Bronchial epithelial cell (primary cell): ENCODE data around the gene SCAF1. TPM values are rescaled to one million over a fixed set of nuclear protein-coding genes. Genes with fewer than 3 reads are reported as not detected.

Experiments used
- DNase-seq: peaks from one replicate; pipeline ENCODE4 v3.0.0-alpha.2; 2010; ENCODE audit warnings: low read depth
- FAIRE-seq: peaks from 2 replicates; lab custom pipeline; 2011; peaks lifted over from hg19 to GRCh38; lab: Jason Lieb, UNC
- H3K27me3 ChIP-seq: 2 replicates; pipeline ENCODE4 v1.5.1; 2011; ENCODE audit warnings: low read length; ENCODE audit not compliant: control insufficient read depth, insufficient read depth
- H3K36me3 ChIP-seq: 2 replicates; pipeline ENCODE4 v1.5.1; 2011; ENCODE audit warnings: low read length; ENCODE audit not compliant: control insufficient read depth, insufficient read depth
- H3K4me3 ChIP-seq: 2 replicates; pipeline ENCODE4 v1.5.1; 2011; ENCODE audit warnings: mild to moderate bottlenecking, low read depth, low read length, control low read depth
- CTCF ChIP-seq: IDR thresholded peaks from 2 replicates; pipeline ENCODE4 v1.5.1; 2011; ENCODE audit warnings: mild to moderate bottlenecking, moderate library complexity, low read length, control low read depth, inconsistent platforms; ENCODE audit not compliant: insufficient read depth, severe bottlenecking
- total RNA-seq: library from RNA; depleted of rRNA; stranded (reverse); fragments of >200 nt; gene quantifications from 2 replicates; pipeline ENCODE4 v1.2.1, GENCODE V29; 2014

Gene SCAF1
- total RNA-seq, 1 donor from 2014 or later = 5.5 TPM

DNA sequence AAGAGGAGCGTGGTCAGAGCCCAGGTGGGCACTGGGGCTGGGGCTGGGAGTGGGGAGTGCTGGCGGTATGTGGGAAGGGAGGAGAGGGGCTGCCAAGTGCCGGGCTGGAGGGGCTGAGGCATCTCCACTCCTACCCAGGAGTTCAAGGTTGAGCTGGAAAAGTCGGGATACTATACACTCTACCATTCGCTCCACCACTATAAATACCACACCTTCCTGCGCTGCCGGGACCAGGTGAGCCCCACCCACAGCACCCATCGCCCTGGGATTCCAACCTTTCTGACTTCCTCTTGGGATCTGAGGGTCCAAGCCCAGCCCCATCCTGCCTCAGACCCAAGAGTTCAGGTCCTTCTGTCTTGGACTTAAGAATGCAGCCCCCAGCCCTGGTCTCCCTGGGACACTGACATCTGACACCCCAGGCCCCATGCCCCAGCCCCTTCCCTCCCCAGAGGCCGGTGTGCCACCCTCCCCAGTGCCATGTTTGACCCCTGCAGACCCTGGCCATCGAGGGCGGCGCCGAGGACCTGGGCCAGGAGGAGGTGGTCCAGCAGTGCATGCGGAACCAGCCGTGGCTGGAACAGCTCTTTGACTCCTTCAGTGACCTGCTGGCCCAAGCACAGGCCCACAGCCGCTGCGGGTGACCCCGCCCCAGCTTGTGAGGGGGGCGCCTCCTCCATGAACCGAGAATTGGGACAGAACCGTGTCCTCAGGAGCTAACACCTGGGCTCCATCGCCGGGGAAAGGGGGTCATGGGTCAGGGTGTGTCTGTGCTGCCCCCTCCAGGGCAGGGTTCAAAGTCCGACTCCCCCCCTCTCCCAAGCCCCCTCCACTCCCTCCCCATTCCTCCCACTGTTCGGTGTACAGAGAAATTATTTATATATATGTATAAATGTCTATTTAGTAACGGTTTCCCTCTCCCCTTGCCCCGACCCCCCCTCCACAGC, 16.8 kb upstream of the SCAF1 start:
- Histone ChIP-seq H3K27me3 (no peaks in the 10 kb centered on the region), H3K4me3 (no peak overlapping the region), H3K36me3 (peaks cover 7% of the 10 kb centered on the region)
- DNase-seq (no peak), FAIRE-seq (no peak)
- no peak for TF ChIP-seq CTCF

DNA sequence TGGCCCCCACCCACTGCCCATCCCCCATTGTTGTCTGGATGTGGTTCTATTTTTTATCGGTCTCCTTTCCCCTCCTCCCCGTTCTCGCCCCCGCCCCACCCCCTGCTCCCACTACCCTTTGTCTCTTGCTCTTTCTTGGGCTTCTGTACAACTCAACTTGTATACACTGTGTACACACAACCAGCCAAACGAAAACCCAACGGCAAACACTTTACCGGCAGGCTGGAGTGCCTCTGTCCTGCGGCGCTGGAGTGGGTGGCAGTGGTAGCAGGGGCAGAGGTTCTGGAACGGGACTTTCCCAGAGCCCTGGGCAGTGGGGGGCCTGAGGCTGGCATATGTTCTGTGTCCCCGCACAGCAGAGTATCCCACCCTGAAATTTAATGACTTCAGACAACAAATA, 15.8 kb upstream of the SCAF1 start:
- peaks cover 7% of the 10 kb centered on the region for H3K36me3 ChIP-seq
- H3K27me3 ChIP-seq = no peaks in the 10 kb centered on the region
- H3K4me3 ChIP-seq = no peak overlapping the region
- no peak for TF ChIP-seq CTCF
- DNase-seq (no peak), FAIRE-seq (no peak)

DNA sequence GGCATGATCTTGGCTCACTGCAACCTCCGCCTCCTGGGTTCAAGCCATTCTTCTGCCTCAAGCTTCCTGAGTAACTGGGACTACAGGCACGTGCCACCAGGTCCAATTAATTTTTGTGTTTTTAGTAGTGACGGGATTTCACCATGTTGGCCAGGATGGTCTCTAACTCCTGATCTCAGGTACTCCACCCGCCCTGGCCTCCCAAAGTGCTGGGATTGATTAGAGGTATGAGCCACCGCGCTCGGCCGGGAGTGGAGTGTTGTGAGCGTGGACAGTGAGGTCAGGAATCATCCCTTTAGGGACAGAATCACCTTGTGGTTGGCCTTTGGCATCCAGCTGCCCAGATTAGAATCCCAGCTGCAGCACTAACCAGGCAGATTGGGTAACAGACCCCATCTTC, 12.3 kb upstream of the SCAF1 start:
- FAIRE-seq = no peak
- TF ChIP-seq CTCF = no peak
- Histone ChIP-seq H3K36me3 (peaks cover 4% of the 10 kb centered on the region), H3K4me3 (no peak overlapping the region), H3K27me3 (no peaks in the 10 kb centered on the region)
- DNase-seq = no peak

DNA sequence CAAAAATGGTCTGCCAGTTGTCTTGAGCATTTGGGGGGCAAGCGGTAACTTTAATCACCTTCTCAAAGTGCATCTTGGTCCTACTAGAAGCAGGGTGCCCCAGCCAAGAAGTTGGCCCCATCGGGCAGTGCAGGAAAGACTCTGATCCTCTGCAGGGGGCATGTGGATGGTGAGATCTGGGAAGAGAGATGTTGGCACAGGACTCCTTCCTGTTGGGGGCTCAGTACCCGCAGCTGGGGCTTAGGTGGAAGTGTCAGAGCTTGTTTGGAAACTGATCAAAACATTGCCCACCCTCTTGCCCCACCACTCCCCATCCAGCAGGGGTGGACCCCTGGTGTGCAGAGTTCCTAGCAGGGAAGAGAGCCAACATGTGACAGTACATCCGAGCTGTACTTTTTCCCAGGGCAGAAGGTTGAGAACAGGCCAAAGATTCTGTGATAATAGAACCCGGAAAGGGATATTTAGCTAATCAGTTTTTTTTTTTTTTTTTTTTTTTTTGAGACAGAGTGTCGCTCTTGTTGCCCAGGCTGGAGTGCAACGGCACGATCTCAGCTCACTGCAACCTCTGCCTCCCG, 10.9 kb upstream of the SCAF1 start:
- TF ChIP-seq CTCF = no peak
- H3K27me3 ChIP-seq = no peaks in the 10 kb centered on the region
- no peak overlapping the region for H3K4me3 ChIP-seq
- DNase-seq (no peak), FAIRE-seq (no peak)
- peaks cover 6% of the 10 kb centered on the region for H3K36me3 ChIP-seq

DNA sequence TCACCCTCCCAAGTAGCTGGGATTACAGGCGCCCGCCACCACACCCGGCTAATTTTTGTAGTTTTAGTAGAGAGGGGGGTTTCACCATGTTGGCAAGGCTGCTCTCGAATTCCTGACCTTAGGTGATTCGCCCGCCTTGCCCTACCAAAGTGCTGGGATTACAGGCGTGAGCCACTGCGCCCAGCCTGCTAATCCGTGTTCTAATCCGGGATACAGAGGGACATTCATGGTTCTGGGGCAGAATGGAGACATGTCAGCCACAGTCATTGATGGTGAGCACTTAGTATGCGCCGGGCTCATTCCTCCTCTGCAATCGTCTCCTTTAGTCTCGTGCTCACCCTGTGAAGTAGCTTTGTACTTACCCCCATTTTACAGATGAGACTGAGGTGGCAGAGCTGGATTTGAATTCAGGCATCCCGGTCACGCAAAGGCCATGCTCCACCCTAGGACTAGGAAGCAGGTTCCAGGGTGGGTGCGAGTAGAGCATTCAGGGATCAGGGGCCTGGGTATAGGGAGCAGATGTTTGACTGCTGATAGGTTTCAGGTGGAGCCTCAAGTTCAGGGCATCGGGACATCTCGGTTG, 10.3 kb upstream of the SCAF1 start:
- no peak for TF ChIP-seq CTCF
- Histone ChIP-seq H3K27me3 (no peaks in the 10 kb centered on the region), H3K4me3 (no peak overlapping the region), H3K36me3 (peaks cover 8% of the 10 kb centered on the region)
- DNase-seq (no peak), FAIRE-seq (no peak)
